ENCODE measurements around the gene WWC2.
"Not testable (repeated sequence)": the region's sequence is repeated elsewhere in the genome, so short reads cannot be mapped to it uniquely, and the experiment has no call there.

The WWC2 gene

GRCh38 chr4:183324056-183324455 lies 225.0 kb downstream of the WWC2 start:
- not testable (repeated sequence) for H3K4me1 ChIP-seq (ENCODE audit: control insufficient read depth, insufficient read depth, low read length, unreplicated experiment); H3K27ac ChIP-seq (ENCODE audit: low read depth, low read length); H3K36me3 ChIP-seq (ENCODE audit: insufficient read depth, low read length); H2AFZ ChIP-seq (ENCODE audit: low read length, unreplicated experiment); H3K4me3 ChIP-seq (ENCODE audit: low read depth, low read length); H3K79me2 ChIP-seq (ENCODE audit: control insufficient read depth, insufficient read depth, low read length, unreplicated experiment); H3K27me3 ChIP-seq (ENCODE audit: insufficient read depth, low read length)

- Histone ChIP-seq H3K79me2 (ENCODE audit: control insufficient read depth, insufficient read depth, low read length, unreplicated experiment) (no peaks in the 10 kb centered on the region), H3K4me1 (ENCODE audit: control insufficient read depth, insufficient read depth, low read length, unreplicated experiment) (no peaks in the 10 kb centered on the region), H3K36me3 (ENCODE audit: insufficient read depth, low read length) (no peaks in the 10 kb centered on the region), H2AFZ (ENCODE audit: low read length, unreplicated experiment) (no peak overlapping the region), H3K27me3 (ENCODE audit: insufficient read depth, low read length) (no peaks in the 10 kb centered on the region), H3K4me3 (ENCODE audit: low read depth, low read length) (no peak overlapping the region), H3K27ac (ENCODE audit: low read depth, low read length) (no peak overlapping the region)
These were observed 225.6 kb downstream of the WWC2 start for GRCh38 chr4:183324619-183325018.

DNA sequence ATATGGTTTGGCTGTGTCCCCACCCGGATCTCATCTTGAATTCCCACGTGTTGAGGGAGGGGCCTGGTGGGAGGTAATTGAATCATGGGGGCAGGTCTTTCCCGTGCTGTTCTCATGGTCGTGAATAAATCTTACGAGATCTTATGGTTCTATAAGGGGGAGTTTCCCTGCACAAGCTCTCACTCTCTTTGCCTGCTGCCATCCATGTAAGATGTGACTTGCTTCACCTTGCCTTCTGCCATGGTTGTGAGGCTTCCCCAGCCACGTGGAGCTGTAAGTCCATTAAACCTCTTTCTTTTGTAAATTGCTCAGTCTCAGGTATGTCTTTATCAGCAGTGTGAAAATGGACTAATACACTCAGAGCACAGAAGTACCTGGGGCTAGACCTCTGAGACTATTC lies 227.3 kb downstream of the WWC2 start:
- H3K4me1 ChIP-seq (ENCODE audit: control insufficient read depth, insufficient read depth, low read length, unreplicated experiment); H3K4me3 ChIP-seq (ENCODE audit: low read depth, low read length); H3K27me3 ChIP-seq (ENCODE audit: insufficient read depth, low read length); H3K79me2 ChIP-seq (ENCODE audit: control insufficient read depth, insufficient read depth, low read length, unreplicated experiment); H3K36me3 ChIP-seq (ENCODE audit: insufficient read depth, low read length); H3K27ac ChIP-seq (ENCODE audit: low read depth, low read length); H2AFZ ChIP-seq (ENCODE audit: low read length, unreplicated experiment): not testable (repeated sequence)

DNA sequence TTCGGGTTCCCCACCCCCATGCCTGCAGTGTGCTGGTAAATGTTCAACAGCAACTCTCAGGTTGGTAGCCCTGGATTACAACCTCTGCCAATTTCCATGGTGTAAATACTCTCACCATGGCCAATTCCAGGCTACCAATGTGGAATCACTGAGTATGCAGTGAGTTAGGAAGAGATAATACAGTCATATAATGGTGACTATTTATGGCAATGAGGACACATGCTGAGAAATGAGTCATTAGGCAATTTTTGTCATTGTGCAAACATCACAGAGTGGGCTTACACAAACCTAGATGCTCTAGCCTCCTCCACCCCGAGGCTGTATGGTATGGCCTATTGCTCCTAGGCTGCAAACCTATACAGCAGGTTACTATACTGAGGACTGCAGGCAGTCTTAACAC lies 227.8 kb downstream of the WWC2 start:
- Histone ChIP-seq H2AFZ (ENCODE audit: low read length, unreplicated experiment) (no peak overlapping the region), H3K4me1 (ENCODE audit: control insufficient read depth, insufficient read depth, low read length, unreplicated experiment) (no peaks in the 10 kb centered on the region), H3K27me3 (ENCODE audit: insufficient read depth, low read length) (no peaks in the 10 kb centered on the region), H3K36me3 (ENCODE audit: insufficient read depth, low read length) (no peaks in the 10 kb centered on the region), H3K27ac (ENCODE audit: low read depth, low read length) (no peak overlapping the region), H3K79me2 (ENCODE audit: control insufficient read depth, insufficient read depth, low read length, unreplicated experiment) (no peaks in the 10 kb centered on the region), H3K4me3 (ENCODE audit: low read depth, low read length) (no peak overlapping the region)

DNA sequence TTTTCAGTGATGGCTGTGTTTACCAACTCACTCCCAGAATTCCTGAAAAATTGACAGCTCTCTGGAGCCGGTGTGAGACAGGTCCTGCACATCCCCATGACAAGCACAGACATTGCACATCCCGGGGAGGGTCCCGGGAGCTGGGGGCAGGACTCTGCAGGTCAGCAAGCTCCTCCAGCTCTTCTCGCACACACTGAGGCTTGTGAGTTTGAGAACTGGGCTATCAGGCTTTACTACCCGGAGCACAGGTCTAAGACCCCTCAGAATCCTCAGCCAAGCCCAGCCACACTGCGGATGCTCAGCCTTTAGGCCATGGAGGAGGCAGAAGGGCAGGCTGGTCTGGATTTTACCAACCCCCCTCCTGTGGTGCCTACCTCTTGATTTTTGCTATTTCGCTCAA lies 228.8 kb downstream of the WWC2 start:
- H3K4me3 ChIP-seq (ENCODE audit: low read depth, low read length), result no peak overlapping the region
- no peaks in the 10 kb centered on the region for H3K79me2 ChIP-seq (ENCODE audit: control insufficient read depth, insufficient read depth, low read length, unreplicated experiment)
- no peaks in the 10 kb centered on the region for H3K36me3 ChIP-seq (ENCODE audit: insufficient read depth, low read length)

GRCh38 chr4:183328832-183329231 lies 229.8 kb downstream of the WWC2 start:
- Histone ChIP-seq H2AFZ (ENCODE audit: low read length, unreplicated experiment) (no peak overlapping the region), H3K27me3 (ENCODE audit: insufficient read depth, low read length) (no peaks in the 10 kb centered on the region), H3K36me3 (ENCODE audit: insufficient read depth, low read length) (no peaks in the 10 kb centered on the region), H3K27ac (ENCODE audit: low read depth, low read length) (no peak overlapping the region), H3K4me3 (ENCODE audit: low read depth, low read length) (no peak overlapping the region), H3K4me1 (ENCODE audit: control insufficient read depth, insufficient read depth, low read length, unreplicated experiment) (peaks cover 2% of the 10 kb centered on the region), H3K79me2 (ENCODE audit: control insufficient read depth, insufficient read depth, low read length, unreplicated experiment) (no peaks in the 10 kb centered on the region)

More for the DNA sequence above, 228.8 kb downstream of the WWC2 start:
- Histone ChIP-seq H3K27ac (ENCODE audit: low read depth, low read length) (no peak overlapping the region), H2AFZ (ENCODE audit: low read length, unreplicated experiment) (no peak overlapping the region), H3K4me1 (ENCODE audit: control insufficient read depth, insufficient read depth, low read length, unreplicated experiment) (no peaks in the 10 kb centered on the region), H3K27me3 (ENCODE audit: insufficient read depth, low read length) (no peaks in the 10 kb centered on the region)

- Histone ChIP-seq H3K27ac (ENCODE audit: low read depth, low read length) (no peak overlapping the region), H2AFZ (ENCODE audit: low read length, unreplicated experiment) (no peak overlapping the region), H3K36me3 (ENCODE audit: insufficient read depth, low read length) (no peaks in the 10 kb centered on the region), H3K79me2 (ENCODE audit: control insufficient read depth, insufficient read depth, low read length, unreplicated experiment) (no peaks in the 10 kb centered on the region), H3K27me3 (ENCODE audit: insufficient read depth, low read length) (no peaks in the 10 kb centered on the region), H3K4me1 (ENCODE audit: control insufficient read depth, insufficient read depth, low read length, unreplicated experiment) (peaks cover 7% of the 10 kb centered on the region), H3K4me3 (ENCODE audit: low read depth, low read length) (no peak overlapping the region)
These were observed 230.2 kb downstream of the WWC2 start for GRCh38 chr4:183329244-183329643.

DNA sequence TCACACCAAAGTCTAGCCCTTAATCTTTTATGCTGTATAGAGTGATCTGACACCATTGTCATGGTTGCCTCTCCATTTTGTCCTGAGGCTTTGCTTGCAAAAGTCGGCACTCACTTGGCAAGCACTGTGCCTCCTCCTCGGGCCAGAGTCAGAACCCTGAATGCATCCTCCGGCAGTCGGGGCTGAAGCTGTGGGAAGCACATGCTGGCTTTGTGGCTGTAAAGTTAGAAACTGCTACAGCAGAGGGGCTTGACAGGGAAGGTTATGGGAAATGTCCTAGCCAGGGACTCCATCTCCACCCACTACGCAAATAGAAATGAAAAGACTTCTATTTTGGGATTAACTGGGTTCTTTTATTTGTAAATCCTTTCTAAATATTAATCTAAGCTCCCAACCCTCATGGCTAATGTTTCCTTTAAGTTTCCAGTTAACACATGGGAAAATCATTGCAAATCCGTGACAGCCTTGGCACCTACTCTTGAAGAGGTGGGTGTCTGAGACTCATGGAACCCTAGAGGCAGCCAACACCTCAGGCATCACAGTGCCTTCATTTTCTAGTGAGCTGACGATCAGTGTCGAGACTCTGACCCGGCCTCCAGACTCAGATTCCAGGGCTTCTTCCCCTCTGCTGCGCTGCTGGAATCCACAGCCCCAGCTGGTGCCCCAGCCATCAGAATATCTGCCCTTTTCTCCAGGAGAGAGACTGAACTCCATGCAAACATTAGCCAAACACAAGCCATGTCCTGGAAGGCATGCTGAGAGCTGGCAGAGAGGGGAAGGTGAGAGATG lies 231.1 kb downstream of the WWC2 start:
- H3K27ac ChIP-seq (ENCODE audit: low read depth, low read length), result no peak overlapping the region
- no peaks in the 10 kb centered on the region for H3K36me3 ChIP-seq (ENCODE audit: insufficient read depth, low read length)
- H2AFZ ChIP-seq (ENCODE audit: low read length, unreplicated experiment), result no peak overlapping the region
- H3K4me3 ChIP-seq (ENCODE audit: low read depth, low read length), result no peak overlapping the region
- no peaks in the 10 kb centered on the region for H3K79me2 ChIP-seq (ENCODE audit: control insufficient read depth, insufficient read depth, low read length, unreplicated experiment)
- H3K27me3 ChIP-seq (ENCODE audit: insufficient read depth, low read length), result no peaks in the 10 kb centered on the region
- H3K4me1 ChIP-seq (ENCODE audit: control insufficient read depth, insufficient read depth, low read length, unreplicated experiment), result peaks cover 14% of the 10 kb centered on the region

- no peaks in the 10 kb centered on the region for H3K79me2 ChIP-seq (ENCODE audit: control insufficient read depth, insufficient read depth, low read length, unreplicated experiment)
- H3K27ac ChIP-seq (ENCODE audit: low read depth, low read length), result no peak overlapping the region
- H3K27me3 ChIP-seq (ENCODE audit: insufficient read depth, low read length), result no peaks in the 10 kb centered on the region
- no peak overlapping the region for H2AFZ ChIP-seq (ENCODE audit: low read length, unreplicated experiment)
- H3K4me3 ChIP-seq (ENCODE audit: low read depth, low read length), result no peak overlapping the region
- H3K4me1 ChIP-seq (ENCODE audit: control insufficient read depth, insufficient read depth, low read length, unreplicated experiment), result peaks cover 20% of the 10 kb centered on the region
- H3K36me3 ChIP-seq (ENCODE audit: insufficient read depth, low read length), result no peaks in the 10 kb centered on the region
These were observed 231.8 kb downstream of the WWC2 start for GRCh38 chr4:183330841-183331240.

DNA sequence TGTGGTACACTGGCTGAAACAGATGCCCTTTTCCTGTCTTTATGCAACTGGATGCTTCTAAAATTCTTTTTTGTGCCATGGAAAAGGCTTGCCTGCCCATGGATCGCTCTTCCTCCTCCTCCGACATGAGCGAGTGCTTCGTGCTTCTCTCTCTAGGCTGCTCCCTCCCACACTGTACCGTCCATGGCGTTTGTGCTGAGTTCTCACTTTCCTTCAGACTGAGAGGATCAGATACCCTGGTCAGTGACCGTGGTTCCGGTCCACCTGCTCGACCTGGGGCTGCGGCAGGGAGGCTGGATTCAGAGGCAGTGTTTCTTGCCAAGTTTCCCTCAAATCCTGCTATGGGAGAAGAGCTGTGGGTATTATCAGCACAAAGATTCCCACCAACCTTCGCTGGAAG lies 233.4 kb downstream of the WWC2 start:
- H3K27ac ChIP-seq (ENCODE audit: low read depth, low read length), result no peak overlapping the region
- H3K4me1 ChIP-seq (ENCODE audit: control insufficient read depth, insufficient read depth, low read length, unreplicated experiment), result peaks cover 23% of the 10 kb centered on the region
- H3K36me3 ChIP-seq (ENCODE audit: insufficient read depth, low read length), result no peaks in the 10 kb centered on the region
- no peak overlapping the region for H2AFZ ChIP-seq (ENCODE audit: low read length, unreplicated experiment)
- H3K27me3 ChIP-seq (ENCODE audit: insufficient read depth, low read length), result no peaks in the 10 kb centered on the region
- H3K4me3 ChIP-seq (ENCODE audit: low read depth, low read length), result no peak overlapping the region
- H3K79me2 ChIP-seq (ENCODE audit: control insufficient read depth, insufficient read depth, low read length, unreplicated experiment), result no peaks in the 10 kb centered on the region

DNA sequence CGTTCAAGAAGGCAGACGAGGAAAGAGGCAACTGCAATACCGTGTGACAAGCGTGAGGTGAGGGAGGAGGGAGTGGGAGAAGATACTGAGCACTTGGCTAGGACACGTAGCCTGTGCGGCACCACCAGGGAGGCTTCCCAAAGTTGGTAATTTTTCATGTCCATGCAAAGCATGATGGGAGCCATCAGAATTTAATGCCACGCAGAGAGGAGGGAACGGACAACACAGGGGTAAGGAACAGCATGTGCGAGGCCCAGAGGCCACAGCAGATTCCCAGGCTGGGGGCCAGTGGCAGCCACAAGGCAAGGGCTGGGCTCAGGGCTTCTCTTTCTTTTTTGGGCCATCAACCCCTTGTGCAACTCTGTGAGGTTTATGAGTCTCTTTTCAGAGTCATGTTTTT lies 234.1 kb downstream of the WWC2 start:
- Histone ChIP-seq H3K27me3 (ENCODE audit: insufficient read depth, low read length) (no peaks in the 10 kb centered on the region), H3K4me1 (ENCODE audit: control insufficient read depth, insufficient read depth, low read length, unreplicated experiment) (peaks cover 23% of the 10 kb centered on the region), H3K27ac (ENCODE audit: low read depth, low read length) (no peak overlapping the region)

More for the DNA sequence above, 234.1 kb downstream of the WWC2 start:
- Histone ChIP-seq H3K79me2 (ENCODE audit: control insufficient read depth, insufficient read depth, low read length, unreplicated experiment) (no peaks in the 10 kb centered on the region), H3K36me3 (ENCODE audit: insufficient read depth, low read length) (no peaks in the 10 kb centered on the region), H3K4me3 (ENCODE audit: low read depth, low read length) (no peak overlapping the region), H2AFZ (ENCODE audit: low read length, unreplicated experiment) (no peak overlapping the region)

Data from ACC112 (cell line).